Natural killer cell (primary cell): Measurements from ENCODE around the gene MOV10L1. TPM values are rescaled to one million over a fixed set of nuclear protein-coding genes. Genes with fewer than 3 reads are reported as not detected.

Source experiments
- ATAC-seq, 3 donors: fragments of 150-1000 bp in 2 of 3; fragments of 200-7000 bp in 1 of 3; cut with Tn5 transposase; 1 replicate in 1 of 3; 2 replicates in 2 of 3; pipeline ENCODE4 v1.10.0; 2021; ENCODE audit warnings: mild to moderate bottlenecking in 2 of 3, moderate library complexity in 2 of 3
- DNase-seq, 2 donors: peaks; one replicate each; pipeline versions ENCODE4 v3.0.0 to v3.0.0-alpha.2; 2013 to 2021; ENCODE audit warnings: mixed read lengths in 1 of 2
- H3K27ac ChIP-seq: one replicate; pipeline ENCODE4 v1.5.1; 2013; ENCODE audit warnings: mild to moderate bottlenecking, low read length
- H3K27me3 ChIP-seq: one replicate; pipeline ENCODE4 v1.6.1; 2013; ENCODE audit warnings: low read length; ENCODE audit not compliant: control insufficient read depth, insufficient read depth
- H3K36me3 ChIP-seq: one replicate; pipeline ENCODE4 v1.6.1; 2013; ENCODE audit warnings: low read length; ENCODE audit not compliant: control insufficient read depth, insufficient read depth
- H3K4me1 ChIP-seq: one replicate; pipeline ENCODE4 v1.6.1; 2013; ENCODE audit warnings: low read length; ENCODE audit not compliant: control insufficient read depth, insufficient read depth
- H3K4me3 ChIP-seq: one replicate; pipeline ENCODE4 v1.5.1; 2013; ENCODE audit warnings: low read length
- H3K9me3 ChIP-seq: one replicate; pipeline ENCODE4 v1.6.1; 2013; ENCODE audit warnings: low read length; ENCODE audit not compliant: control insufficient read depth, insufficient read depth
- H3K27ac Mint-ChIP-seq, 2 donors: one replicate each; pipeline ENCODE4 v1.8.0; 2022; ENCODE audit warnings: mild to moderate bottlenecking in 2 of 2, mixed read lengths in 2 of 2, moderate library complexity in 1 of 2
- H3K27me3 Mint-ChIP-seq, 2 donors: one replicate each; pipeline ENCODE4 v1.8.0; 2022; ENCODE audit warnings: low read depth in 2 of 2, mixed read lengths in 2 of 2
- H3K36me3 Mint-ChIP-seq: one replicate; pipeline ENCODE4 v1.8.0; 2022; ENCODE audit warnings: mixed read lengths
- H3K4me1 Mint-ChIP-seq, 2 donors: one replicate each; pipeline ENCODE4 v1.8.0; 2022; ENCODE audit warnings: mixed read lengths in 2 of 2
- H3K4me3 Mint-ChIP-seq: one replicate; pipeline ENCODE4 v1.8.0; 2022; ENCODE audit warnings: mild to moderate bottlenecking, moderate library complexity, mixed read lengths
- H3K9me3 Mint-ChIP-seq, 2 donors: one replicate each; pipeline ENCODE4 v1.8.0; 2022; ENCODE audit warnings: mixed read lengths in 2 of 2
- WGBS: methylation state at CpG from one replicate; pipeline ENCODE4 v1.1.7; 2013; ENCODE audit warnings: missing lambda C conversion rate; ENCODE audit not compliant: insufficient coverage; 5-methylcytosine and 5-hydroxymethylcytosine counted together
- intact Hi-C: fragments of 100-400 bp; cut with micrococcal nuclease; formaldehyde crosslinking; loops from one replicate; pipeline ENCODE4 v1.14.2; 2022
- total RNA-seq, 4 donors: library from RNA; stranded (reverse); fragments of 120-200 nt in 1 of 4; gene quantifications; one replicate each; pipeline versions ENCODE4 v1.2.3 to v1.2.4, GENCODE V29; 2013 to 2022
- TF ChIP-seq, protein P1 (sequence below): fragments of 200-600 bp; IDR thresholded peaks from one replicate; pipeline ENCODE4 v1.8.0; 2022; ENCODE audit warnings: antibody characterized with exemption

MOV10L1 gene
- total RNA-seq, 3 donors from 2014 or later (not counting 1 experiment from before 2014, with no cell fraction given), result 1.0 to 1.7 TPM; not detected in 1

DNA sequence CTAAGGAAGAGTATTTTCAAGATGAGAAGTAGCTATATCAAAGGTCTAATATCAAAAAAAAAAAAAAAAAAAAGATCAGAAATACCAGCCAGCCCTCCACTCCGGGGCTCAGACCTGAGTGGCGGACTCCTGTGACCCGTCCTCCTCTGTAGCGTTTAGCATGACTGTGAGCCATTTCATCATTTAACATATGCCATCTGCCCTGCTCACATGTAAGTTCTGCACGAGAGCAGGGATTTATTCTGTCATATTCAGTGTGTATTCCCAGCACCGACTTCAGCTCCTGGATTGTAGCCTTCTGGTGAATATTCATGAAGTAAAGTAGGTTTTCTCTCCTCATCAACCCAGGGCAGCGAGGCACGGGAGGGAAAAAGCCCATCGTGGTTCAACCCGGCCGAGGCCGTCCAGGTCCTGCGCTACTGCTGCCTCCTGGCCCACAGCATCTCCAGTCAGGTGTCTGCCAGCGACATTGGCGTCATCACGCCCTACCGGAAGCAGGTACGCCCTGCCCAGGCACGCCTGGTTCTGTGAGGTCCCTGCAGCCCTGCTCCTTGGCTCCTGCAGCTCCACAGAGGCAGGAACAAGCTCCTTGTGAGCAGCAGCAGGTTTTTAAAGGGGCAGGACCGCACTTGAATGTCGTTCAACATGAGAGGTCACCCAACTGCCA lies 68.0 kb downstream of the MOV10L1 start:
- DNase-seq (no peak), ATAC-seq (no peak)
- no peaks in the 10 kb centered on the region for H3K4me1 Mint-ChIP-seq
- H3K9me3 ChIP-seq, result no peaks in the 10 kb centered on the region
- intact Hi-C loops, result no loop called here
- H3K27ac Mint-ChIP-seq, result no peak overlapping the region
- H3K27ac ChIP-seq, result no peak overlapping the region
- H3K4me1 ChIP-seq, result no peaks in the 10 kb centered on the region
- no peaks in the 10 kb centered on the region for H3K9me3 Mint-ChIP-seq
- peaks cover 7 to 8% of the 10 kb centered on the region in 2 donors for H3K27me3 Mint-ChIP-seq
- H3K36me3 Mint-ChIP-seq, result no peaks in the 10 kb centered on the region
- H3K4me3 Mint-ChIP-seq, result no peak overlapping the region
- no peaks in the 10 kb centered on the region for H3K27me3 ChIP-seq
- no peak overlapping the region for H3K4me3 ChIP-seq
- TF ChIP-seq, protein P1, sequence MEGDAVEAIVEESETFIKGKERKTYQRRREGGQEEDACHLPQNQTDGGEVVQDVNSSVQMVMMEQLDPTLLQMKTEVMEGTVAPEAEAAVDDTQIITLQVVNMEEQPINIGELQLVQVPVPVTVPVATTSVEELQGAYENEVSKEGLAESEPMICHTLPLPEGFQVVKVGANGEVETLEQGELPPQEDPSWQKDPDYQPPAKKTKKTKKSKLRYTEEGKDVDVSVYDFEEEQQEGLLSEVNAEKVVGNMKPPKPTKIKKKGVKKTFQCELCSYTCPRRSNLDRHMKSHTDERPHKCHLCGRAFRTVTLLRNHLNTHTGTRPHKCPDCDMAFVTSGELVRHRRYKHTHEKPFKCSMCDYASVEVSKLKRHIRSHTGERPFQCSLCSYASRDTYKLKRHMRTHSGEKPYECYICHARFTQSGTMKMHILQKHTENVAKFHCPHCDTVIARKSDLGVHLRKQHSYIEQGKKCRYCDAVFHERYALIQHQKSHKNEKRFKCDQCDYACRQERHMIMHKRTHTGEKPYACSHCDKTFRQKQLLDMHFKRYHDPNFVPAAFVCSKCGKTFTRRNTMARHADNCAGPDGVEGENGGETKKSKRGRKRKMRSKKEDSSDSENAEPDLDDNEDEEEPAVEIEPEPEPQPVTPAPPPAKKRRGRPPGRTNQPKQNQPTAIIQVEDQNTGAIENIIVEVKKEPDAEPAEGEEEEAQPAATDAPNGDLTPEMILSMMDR, result no peak
- 88% methylated on average over 21 of the region's 21 CpGs for WGBS
- no peaks in the 10 kb centered on the region for H3K36me3 ChIP-seq

DNA sequence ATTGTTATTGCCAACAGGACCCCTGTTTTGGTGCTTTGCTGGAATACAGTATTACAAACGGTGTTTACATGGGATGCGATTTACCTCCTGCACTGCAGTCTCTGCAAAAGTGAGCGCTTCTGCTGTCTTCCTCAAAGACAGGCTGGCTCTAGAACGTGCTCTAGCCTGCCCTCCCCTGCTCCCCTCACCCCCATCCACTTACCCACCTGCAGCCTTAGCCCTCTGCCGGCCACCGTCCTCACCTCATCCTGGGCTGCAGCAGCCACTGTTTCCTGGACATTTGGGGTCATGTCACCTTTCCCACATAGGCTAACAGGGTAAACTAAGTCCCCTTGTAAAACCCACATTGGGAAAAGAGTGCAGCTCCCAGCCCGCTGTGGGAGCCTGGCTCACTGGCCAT lies 71.1 kb downstream of the MOV10L1 start:
- no peaks in the 10 kb centered on the region for H3K27me3 ChIP-seq
- Mint-ChIP-seq H3K4me1 (no peaks in the 10 kb centered on the region), H3K27me3 (peaks cover 8 to 12% of the 10 kb centered on the region in 2 donors), H3K4me3 (no peak overlapping the region), H3K9me3 (no peaks in the 10 kb centered on the region), H3K36me3 (no peaks in the 10 kb centered on the region), H3K27ac (no peak overlapping the region)
- no peaks in the 10 kb centered on the region for H3K36me3 ChIP-seq
- ATAC-seq (no peak), DNase-seq (no peak)
- no peaks in the 10 kb centered on the region for H3K9me3 ChIP-seq
- WGBS, result 83% methylated on average over 7 of the region's 7 CpGs
- H3K4me3 ChIP-seq, result no peak overlapping the region
- H3K27ac ChIP-seq, result no peak overlapping the region
- intact Hi-C loops, result no loop called here
- H3K4me1 ChIP-seq, result no peaks in the 10 kb centered on the region
- TF ChIP-seq, protein P1, result no peak

DNA sequence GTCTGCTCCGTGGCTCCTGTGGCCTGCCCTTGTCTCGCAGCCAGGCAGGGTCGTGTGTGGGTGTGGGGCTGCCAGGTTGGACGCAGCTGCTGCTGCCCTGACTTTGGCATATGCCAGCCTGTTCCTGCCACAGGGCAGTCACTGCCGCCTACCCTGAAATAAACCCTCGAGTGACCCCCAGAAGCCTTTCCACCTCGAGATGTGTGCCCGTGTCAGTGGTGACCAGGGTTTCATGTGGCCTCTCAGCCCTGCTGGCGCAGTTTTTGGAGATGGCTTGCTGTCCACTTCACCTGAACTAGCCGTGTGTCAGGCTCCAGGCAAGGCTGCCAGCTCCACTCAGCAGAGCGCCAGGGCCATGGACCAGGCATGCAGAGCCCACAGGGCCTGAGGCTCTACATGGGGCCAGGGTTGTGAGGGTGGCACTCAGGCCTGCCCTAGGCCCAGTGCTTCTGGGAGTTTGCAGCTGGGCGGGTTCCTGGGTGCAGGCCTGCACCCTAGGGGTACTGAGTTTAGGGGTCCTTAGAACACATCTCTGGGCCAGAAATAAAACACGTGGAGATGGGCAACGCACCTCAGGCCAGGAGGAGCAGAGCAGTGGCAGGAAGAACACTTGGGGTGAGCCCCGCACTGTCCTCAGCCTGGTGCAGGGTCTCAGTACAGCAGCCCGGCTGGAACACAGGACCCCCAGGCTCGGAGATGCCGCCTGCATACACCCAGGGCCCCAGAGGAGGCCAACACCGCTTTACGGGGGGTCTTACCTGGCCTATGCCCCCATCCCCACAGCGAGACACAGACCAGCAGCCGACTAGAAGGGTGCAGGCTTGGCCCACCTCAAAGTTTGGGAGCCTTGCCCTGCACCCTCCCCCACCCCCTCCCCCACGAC lies 71.9 kb downstream of the MOV10L1 start:
- H3K27ac Mint-ChIP-seq, result no peak overlapping the region
- WGBS, result 88% methylated on average over 23 of the region's 23 CpGs
- no peak for DNase-seq
- Histone ChIP-seq H3K9me3 (no peaks in the 10 kb centered on the region), H3K4me1 (no peaks in the 10 kb centered on the region), H3K4me3 (no peak overlapping the region), H3K36me3 (no peaks in the 10 kb centered on the region), H3K27me3 (no peaks in the 10 kb centered on the region), H3K27ac (no peak overlapping the region)
- H3K27me3 Mint-ChIP-seq, result peaks cover 8 to 12% of the 10 kb centered on the region in 2 donors
- TF ChIP-seq, protein P1, result no peak
- intact Hi-C loops, result no loop called here
- H3K9me3 Mint-ChIP-seq, result no peaks in the 10 kb centered on the region
- ATAC-seq, result no peak
- H3K4me1 Mint-ChIP-seq, result no peaks in the 10 kb centered on the region
- H3K4me3 Mint-ChIP-seq, result no peak overlapping the region
- H3K36me3 Mint-ChIP-seq, result no peaks in the 10 kb centered on the region
